Mononuclear cell (primary cell): ENCODE measurements around the gene KLB. TPM values are rescaled to one million over a fixed set of nuclear protein-coding genes. Genes with fewer than 3 reads are reported as not detected.
"Not testable (repeated sequence)": the region's sequence is repeated elsewhere in the genome, so short reads cannot be mapped to it uniquely, and the experiment has no call there.

Experiments
- H3K27me3 ChIP-seq: 2 replicates; pipeline ENCODE4 v1.6.0; 2011; ENCODE audit warnings: low read length, control low read depth; ENCODE audit not compliant: insufficient read depth
- H3K4me1 ChIP-seq: 2 replicates; pipeline ENCODE4 v1.5.1; 2011; ENCODE audit warnings: mild to moderate bottlenecking, low read length, control low read depth; ENCODE audit not compliant: insufficient read depth
- H3K4me3 ChIP-seq: 2 replicates; pipeline ENCODE4 v1.5.1; 2011; ENCODE audit warnings: mild to moderate bottlenecking, low read length, moderate library complexity
- H3K9me3 ChIP-seq: 2 replicates; pipeline ENCODE4 v1.5.1; 2011; ENCODE audit warnings: low read depth, mild to moderate bottlenecking, control low read depth, low read length
- total RNA-seq: library from RNA; depleted of rRNA; stranded (reverse); fragments of >200 nt; gene quantifications from one replicate; pipeline ENCODE4 v1.2.3, GENCODE V29; 2012

Gene KLB
- total RNA-seq, 1 donor: under 0.01 TPM

DNA sequence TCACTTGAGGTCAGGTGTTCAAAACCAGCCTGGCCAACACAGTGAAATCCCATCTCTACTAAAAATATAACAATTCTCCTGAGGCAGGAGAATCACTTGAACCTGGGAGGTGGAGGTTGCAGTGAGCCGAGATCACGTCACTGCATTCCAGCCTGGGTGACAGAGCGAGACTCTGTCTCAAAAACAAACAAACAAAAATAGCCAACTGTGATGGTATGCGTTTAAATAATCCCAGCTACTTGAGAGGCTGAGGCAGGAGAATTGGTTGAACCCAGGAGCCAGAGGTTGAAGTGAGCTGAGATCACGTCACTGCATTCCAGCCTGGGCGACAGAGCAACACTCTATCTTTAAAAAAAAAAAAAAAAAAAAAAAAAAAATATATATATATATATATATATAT lies 5.1 kb upstream of the KLB start:
- not testable (repeated sequence) for H3K4me1 ChIP-seq, H3K4me3 ChIP-seq, H3K27me3 ChIP-seq, H3K9me3 ChIP-seq

DNA sequence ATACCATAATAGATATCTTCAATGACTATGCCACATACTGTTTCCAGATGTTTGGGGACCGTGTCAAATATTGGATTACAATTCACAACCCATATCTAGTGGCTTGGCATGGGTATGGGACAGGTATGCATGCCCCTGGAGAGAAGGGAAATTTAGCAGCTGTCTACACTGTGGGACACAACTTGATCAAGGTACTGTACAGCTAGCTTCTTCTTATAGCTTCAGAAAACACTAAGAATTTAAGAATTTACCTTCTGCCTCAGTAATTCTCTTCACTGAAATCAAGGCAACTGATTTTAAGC lies 805 bp downstream of the KLB start:
- Histone ChIP-seq H3K27me3 (no peaks in the 10 kb centered on the region), H3K9me3 (no peaks in the 10 kb centered on the region), H3K4me1 (no peaks in the 10 kb centered on the region), H3K4me3 (no peak overlapping the region)

DNA sequence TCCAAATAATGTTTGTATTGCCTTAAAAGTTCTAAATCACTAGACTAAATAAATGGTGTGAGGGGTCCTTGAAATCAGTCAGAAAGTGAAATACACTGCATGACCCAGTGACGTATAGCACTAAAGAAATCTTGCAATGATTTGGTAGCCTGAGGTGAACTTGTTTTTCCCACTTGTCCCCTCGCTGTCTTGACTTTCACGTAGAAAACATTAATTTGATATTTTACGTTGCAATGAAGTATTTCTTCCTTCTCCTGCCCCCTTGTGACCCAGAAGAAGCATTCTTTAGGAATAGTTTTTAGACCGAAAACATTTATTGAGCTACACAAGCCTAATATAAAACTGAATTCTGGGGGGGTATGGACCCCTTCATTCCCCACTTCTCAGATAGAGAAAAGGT lies 3.7 kb downstream of the KLB start:
- no peaks in the 10 kb centered on the region for H3K4me1 ChIP-seq
- no peaks in the 10 kb centered on the region for H3K27me3 ChIP-seq
- H3K4me3 ChIP-seq: no peak overlapping the region
- H3K9me3 ChIP-seq: no peaks in the 10 kb centered on the region

DNA sequence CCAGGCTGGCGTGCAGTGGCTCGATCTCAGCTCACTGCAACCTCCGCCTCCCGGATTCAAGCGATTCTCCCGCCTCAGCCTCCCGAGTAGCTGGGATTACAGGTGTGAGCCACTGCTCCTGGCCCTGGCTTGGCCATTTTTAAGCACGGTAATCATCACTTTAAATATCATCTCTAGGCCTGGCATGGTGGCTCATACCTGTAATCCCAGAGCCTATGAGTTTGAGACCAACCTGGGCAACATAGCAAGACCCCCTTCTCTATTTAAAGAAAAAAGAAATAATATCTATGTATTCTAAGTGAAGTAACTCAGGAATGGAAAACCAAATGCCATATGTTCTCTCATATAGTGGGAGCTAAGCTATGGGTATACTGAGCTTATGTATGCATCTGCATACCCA lies 4.8 kb downstream of the KLB start:
- H3K4me1 ChIP-seq, H3K27me3 ChIP-seq, H3K4me3 ChIP-seq, H3K9me3 ChIP-seq: not testable (repeated sequence)

DNA sequence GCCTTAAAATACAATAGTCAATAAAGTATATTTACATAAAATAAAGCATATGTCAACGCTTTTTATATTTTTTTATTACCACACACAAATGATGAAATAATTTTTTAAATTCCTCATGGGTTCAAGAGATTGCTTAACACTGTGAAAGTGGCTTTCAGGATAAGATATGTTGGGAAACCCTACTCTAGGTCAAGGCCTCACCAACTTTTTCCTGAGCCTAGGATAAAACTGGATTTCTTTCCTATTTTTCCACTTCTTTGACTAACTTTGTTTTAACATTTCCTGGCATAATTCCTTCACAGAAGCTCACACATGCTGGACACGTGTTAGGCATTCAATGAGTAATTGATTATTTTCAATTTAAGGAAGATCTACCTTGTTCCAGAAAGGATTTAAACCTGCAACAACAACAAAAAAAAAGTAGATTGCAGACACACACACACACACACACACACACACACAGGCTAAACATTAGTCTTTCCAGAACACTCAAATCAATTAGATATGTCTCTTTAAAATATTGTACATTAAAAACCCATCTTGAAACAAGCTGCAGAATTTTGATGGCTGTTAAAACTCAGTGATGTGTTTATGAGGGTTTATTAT lies 9.1 kb downstream of the KLB start:
- H3K27me3 ChIP-seq: no peaks in the 10 kb centered on the region
- no peaks in the 10 kb centered on the region for H3K9me3 ChIP-seq
- H3K4me1 ChIP-seq: no peaks in the 10 kb centered on the region
- no peak overlapping the region for H3K4me3 ChIP-seq

DNA sequence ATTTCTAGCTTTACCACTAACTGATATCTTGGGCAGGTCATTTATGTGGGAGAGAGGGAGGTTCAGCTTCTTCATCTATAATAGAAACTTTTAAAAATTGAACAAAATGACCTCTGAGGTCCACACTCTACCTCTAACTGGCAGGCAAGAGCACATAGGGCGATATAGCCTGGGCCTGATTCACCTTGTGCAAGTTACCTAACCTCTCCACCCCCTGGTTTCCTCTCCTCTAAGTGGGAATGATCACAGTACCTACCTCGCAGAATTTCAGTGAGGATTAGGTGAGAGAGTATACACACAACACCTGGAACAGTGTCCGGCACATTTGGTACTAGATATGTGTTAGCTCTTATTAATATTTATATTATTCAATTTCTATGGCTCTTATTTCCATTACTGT lies 15.5 kb downstream of the KLB start:
- H3K4me3 ChIP-seq: no peak overlapping the region
- no peaks in the 10 kb centered on the region for H3K27me3 ChIP-seq
- no peaks in the 10 kb centered on the region for H3K9me3 ChIP-seq
- H3K4me1 ChIP-seq: no peaks in the 10 kb centered on the region

DNA sequence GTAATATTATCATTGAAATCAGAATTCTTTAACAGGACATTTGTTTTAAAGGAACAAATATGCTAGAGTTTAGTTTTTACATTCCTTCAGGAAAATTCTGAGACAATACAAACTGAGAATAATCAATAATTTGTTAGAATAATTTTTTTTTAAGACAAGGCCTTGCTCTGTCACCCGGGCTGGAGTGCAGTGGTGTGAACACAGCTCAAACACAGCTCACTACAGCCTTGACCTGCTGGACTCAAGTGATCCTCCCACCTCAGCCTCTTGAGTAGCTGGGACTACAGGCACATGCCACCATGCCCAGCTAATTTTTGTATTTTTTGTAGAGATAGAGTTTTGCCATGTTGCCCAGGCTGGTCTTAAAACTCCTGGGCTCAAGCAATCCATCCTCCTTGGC lies 18.6 kb downstream of the KLB start:
- H3K4me3 ChIP-seq, H3K4me1 ChIP-seq, H3K9me3 ChIP-seq, H3K27me3 ChIP-seq: not testable (repeated sequence)

DNA sequence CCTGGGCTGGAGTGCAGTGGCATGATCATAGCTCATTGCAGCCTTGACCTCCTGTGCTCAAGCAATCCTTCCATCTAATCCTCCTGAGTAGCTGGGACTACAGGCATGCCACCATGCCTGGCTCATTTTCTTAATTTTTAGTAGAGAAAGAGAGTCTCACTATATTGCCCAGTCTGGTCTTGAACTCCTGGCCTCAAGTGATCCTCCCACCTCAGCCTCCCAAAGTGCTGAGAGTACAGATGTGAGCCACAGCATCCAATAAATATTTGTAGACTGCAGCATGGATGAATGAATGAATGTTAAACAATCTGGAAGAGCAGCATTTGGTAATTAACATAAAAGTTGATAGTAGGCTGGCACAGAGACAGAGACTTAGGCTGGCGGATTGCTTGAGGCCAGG lies 20.0 kb downstream of the KLB start:
- H3K9me3 ChIP-seq: no peaks in the 10 kb centered on the region
- no peak overlapping the region for H3K4me3 ChIP-seq
- H3K4me1 ChIP-seq: no peaks in the 10 kb centered on the region
- no peaks in the 10 kb centered on the region for H3K27me3 ChIP-seq

DNA sequence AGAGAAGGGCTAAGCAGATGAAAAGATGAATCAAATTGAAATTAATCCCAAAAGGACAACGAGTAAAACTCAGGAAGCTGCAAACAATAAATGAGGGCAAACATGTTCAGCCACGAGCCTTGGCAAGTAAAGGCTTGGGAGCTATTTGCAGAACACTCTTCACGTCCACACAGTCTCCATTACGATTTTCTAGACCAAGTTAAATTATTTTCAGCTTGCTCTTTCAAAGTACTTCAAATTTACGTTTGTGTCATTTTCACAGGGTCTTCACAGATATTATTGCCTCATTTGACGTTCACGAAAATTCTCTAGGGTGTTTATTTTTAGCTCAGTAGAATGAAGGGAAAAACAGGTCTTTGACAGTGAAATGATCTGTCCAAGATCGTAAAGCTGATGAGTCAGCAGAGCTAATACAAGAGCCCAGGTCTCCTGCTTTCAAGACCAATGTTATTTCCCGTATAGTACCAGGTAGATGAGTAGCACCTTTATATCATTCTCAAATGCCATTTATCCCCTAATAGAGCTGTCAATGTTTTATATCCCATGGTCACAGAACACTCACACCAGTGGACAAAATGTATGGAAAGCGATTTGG lies 20.9 kb downstream of the KLB start:
- Histone ChIP-seq H3K4me1 (no peaks in the 10 kb centered on the region), H3K9me3 (no peaks in the 10 kb centered on the region), H3K27me3 (no peaks in the 10 kb centered on the region), H3K4me3 (no peak overlapping the region)

DNA sequence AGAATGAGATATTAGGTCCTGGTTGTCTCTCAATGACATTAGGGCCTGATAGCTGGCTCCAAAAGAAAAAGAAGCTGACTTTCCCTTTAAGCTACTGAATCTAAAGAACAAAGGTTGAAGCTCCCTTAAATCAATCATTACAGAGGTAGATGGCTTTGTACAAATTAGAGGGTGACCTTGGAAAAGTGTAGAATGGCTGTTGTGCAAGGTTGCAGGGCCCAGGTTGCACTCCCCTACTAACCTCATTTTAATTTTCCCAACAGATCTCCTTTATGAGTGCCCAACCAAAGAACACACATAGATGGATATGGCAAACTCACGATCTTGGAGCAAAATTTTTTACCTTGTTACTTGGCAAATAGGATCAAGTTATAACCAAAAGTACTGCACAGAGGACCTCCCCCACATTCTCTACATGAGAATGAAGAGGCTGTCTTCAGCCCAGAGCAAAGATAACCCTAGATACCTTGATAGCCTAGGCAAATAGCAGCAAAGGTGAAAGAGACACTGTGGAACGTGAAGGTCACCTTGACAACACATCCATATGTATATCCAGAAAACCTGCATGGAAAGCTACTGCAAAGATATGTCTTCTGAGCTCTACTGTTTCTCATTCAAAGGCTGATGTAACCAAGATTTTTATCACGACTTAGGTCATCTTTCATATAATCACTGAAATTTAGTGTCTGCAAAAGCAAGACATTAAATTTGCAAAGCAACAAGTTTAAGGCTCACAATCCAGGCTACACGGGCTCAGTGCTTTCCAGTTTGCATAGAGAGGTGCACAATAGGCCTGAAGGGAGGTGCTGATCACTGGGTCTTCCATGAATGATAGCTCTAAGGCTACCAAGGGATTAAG lies 23.0 kb downstream of the KLB start:
- H3K4me1 ChIP-seq: no peaks in the 10 kb centered on the region
- no peak overlapping the region for H3K4me3 ChIP-seq
- H3K27me3 ChIP-seq: no peaks in the 10 kb centered on the region
- no peaks in the 10 kb centered on the region for H3K9me3 ChIP-seq

DNA sequence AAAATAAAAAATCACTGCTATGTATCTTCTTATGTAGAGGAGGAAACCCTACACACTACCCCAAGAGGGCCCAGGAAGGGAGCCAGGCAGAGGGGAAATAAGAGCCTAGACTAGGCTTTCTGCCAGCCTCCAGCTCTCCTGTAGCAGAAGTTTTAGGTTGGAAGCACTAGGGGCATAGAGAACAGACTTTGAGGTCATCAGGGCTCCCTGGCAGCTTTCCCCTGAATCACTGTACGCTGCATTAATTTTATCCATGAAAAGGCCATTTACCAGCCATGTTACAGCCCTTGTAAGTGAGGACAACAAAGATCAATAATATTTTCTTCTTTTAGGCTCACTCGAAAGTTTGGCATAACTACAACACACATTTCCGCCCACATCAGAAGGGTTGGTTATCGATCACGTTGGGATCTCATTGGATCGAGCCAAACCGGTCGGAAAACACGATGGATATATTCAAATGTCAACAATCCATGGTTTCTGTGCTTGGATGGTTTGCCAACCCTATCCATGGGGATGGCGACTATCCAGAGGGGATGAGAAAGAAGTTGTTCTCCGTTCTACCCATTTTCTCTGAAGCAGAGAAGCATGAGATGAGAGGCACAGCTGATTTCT lies 27.3 kb downstream of the KLB start:
- no peaks in the 10 kb centered on the region for H3K27me3 ChIP-seq
- no peak overlapping the region for H3K4me3 ChIP-seq
- H3K4me1 ChIP-seq: no peaks in the 10 kb centered on the region
- no peaks in the 10 kb centered on the region for H3K9me3 ChIP-seq

DNA sequence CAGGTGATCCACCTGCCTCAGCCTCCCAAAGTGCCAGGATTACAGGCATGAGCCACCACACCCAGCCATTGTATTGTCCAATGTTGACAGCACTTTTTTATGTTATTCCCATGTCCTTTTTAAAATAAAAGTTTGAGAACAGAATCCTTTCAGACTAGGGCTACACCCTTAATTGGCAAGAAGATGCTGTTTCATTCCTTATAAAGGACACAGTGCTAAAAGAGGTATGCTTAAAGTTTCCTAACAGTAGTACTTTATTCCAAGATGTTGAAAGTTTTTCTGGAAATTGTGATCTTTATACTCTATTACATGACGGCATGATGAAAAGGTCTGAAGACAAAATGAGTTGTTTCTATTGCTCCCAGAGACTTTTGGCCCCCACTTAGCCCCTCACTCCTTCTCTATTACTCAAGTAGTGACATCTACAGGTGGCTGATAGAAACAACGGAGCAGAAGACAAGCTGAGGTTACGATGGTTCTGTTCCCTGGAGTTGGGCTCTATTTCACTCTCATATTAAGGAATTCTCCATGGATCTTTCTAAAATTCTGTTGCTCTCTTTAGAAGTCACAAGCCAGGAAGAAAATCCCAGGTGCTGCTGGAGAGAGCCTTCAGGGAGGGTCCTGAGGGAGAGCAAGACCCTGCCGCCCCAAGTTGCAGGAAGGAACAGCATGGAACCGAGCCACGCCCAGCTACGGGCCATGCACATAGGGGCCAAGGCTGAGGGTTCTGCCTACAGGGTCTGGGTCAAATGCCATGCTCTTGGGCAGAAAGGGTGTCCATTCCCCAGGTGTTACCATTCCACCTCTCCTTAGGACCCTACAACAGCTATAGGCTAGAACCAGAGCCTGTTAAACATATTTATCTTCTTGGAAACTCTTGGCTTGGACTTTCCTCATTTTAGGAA lies 29.2 kb downstream of the KLB start:
- Histone ChIP-seq H3K27me3 (no peaks in the 10 kb centered on the region), H3K4me1 (no peaks in the 10 kb centered on the region), H3K4me3 (no peak overlapping the region), H3K9me3 (no peaks in the 10 kb centered on the region)

DNA sequence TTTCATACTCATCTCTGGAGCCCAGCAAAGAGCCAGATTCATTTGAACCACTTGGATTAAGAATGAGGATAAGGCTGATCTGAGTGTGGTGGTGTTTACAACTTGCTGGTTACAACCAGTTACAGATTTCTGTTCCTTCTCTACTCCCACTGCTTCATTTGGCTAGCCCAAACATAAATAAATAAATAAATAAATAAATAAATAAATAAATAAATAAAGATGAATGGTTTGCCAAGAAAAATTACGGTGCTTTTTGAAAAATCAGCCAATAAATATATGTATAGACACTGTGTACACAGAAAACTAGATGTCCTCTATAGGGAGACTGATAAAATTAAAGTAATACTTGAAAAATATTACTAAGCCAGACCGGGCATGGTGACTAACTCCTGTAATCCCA lies 34.9 kb downstream of the KLB start:
- Histone ChIP-seq H3K4me1 (peaks cover 2% of the 10 kb centered on the region), H3K9me3 (no peaks in the 10 kb centered on the region), H3K27me3 (no peaks in the 10 kb centered on the region), H3K4me3 (no peak overlapping the region)

DNA sequence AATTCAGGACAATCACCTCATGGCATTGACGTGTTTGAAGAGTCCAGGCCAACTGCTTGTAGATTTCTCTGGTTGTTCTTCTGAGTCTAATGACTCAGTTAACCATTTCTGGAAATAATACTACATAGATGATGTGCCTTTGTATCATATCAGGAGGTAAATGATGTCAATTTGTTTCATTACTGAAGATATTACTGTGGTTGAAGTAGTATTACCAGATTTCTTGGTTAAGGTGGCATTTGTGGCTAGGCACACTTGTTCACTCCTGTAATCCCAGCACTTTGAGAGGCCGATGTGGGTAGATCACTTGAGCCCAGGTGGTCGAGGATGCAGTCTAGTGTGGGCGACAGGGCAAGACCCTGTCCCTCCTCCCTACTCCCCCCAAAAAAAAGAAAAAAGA lies 36.3 kb downstream of the KLB start:
- no peaks in the 10 kb centered on the region for H3K27me3 ChIP-seq
- H3K4me3 ChIP-seq: no peak overlapping the region
- no peaks in the 10 kb centered on the region for H3K9me3 ChIP-seq
- peaks cover 14% of the 10 kb centered on the region for H3K4me1 ChIP-seq

DNA sequence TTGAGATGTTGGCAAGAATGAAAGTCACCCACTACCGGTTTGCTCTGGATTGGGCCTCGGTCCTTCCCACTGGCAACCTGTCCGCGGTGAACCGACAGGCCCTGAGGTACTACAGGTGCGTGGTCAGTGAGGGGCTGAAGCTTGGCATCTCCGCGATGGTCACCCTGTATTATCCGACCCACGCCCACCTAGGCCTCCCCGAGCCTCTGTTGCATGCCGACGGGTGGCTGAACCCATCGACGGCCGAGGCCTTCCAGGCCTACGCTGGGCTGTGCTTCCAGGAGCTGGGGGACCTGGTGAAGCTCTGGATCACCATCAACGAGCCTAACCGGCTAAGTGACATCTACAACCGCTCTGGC lies 39.7 kb downstream of the KLB start:
- Histone ChIP-seq H3K4me1 (peaks cover 14% of the 10 kb centered on the region), H3K4me3 (no peak overlapping the region), H3K9me3 (no peaks in the 10 kb centered on the region), H3K27me3 (no peaks in the 10 kb centered on the region)
